ENCODE results near the gene COL25A1.

- no peak for TF ChIP-seq POLR2A (IDR thresholded peaks at IDR 0.05)
- TF ChIP-seq, protein P1, sequence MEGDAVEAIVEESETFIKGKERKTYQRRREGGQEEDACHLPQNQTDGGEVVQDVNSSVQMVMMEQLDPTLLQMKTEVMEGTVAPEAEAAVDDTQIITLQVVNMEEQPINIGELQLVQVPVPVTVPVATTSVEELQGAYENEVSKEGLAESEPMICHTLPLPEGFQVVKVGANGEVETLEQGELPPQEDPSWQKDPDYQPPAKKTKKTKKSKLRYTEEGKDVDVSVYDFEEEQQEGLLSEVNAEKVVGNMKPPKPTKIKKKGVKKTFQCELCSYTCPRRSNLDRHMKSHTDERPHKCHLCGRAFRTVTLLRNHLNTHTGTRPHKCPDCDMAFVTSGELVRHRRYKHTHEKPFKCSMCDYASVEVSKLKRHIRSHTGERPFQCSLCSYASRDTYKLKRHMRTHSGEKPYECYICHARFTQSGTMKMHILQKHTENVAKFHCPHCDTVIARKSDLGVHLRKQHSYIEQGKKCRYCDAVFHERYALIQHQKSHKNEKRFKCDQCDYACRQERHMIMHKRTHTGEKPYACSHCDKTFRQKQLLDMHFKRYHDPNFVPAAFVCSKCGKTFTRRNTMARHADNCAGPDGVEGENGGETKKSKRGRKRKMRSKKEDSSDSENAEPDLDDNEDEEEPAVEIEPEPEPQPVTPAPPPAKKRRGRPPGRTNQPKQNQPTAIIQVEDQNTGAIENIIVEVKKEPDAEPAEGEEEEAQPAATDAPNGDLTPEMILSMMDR (IDR thresholded peaks at IDR 0.05), result no peak
Observed at GRCh38 chr4:108980455-108981239, 321.8 kb downstream of the COL25A1 start.
